HG03460 (cell line): ENCODE measurements around the gene CREM.

Source experiments
- ATAC-seq: cut with Tn5 transposase; IDR thresholded peaks from one replicate; pipeline ENCODE4 v1.9.1; 2021; ENCODE audit not compliant: unreplicated experiment

The CREM gene

DNA sequence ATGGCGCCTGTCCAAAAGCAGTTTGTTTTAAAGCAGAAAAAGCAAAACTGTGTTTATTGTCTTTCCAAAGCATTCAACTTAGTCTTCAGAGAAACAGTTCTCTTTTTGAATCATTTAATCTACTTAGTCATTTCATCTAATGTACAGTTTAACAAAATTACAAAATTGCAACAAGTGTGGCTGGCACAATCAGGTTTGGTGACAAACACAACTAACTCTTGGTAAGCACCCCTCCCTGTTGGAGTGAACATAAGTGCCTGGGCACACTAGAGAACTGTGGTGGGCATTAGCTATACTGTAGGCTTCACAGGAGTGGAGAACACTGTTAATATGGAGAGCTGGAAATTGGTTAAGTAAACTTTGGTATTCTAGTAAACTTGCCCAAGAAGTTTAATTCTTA, 6.9 kb downstream of the CREM start:
- no peak for ATAC-seq

- ATAC-seq = no peak
Measured at GRCh38 chr10:35135861-35136260, 9.2 kb downstream of the CREM start.

- ATAC-seq = peak; percentile 47
Measured at GRCh38 chr10:35136263-35136815, 9.7 kb downstream of the CREM start.

GRCh38 chr10:35140126-35140525, 13.5 kb downstream of the CREM start:
- no peak for ATAC-seq

- ATAC-seq = no peak
Measured at GRCh38 chr10:35140727-35141126, 14.1 kb downstream of the CREM start.

- no peak for ATAC-seq
Measured at GRCh38 chr10:35150308-35150707, 23.7 kb downstream of the CREM start.

DNA sequence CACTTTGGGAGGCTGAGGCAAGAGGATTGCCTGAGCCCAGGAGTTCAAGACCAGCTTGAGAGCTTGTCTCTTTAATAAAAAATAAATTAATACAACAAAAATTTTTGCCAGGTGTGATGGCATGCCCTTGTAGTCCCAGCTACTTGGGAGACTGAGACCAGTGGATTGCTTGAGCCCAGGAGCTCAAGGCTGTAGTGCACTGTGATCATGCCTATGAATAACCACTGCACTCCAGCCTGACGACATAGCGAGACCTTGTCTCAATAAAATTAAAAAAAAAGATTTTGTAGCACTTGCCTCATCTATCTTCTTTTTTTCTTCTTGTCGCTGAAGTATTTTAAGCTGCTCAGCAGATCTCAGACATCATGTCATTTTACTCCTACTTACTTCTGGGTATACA, 26.3 kb downstream of the CREM start:
- ATAC-seq = no peak

GRCh38 chr10:35153716-35154115, 27.1 kb downstream of the CREM start:
- no peak for ATAC-seq

GRCh38 chr10:35160743-35161142, 34.1 kb downstream of the CREM start:
- ATAC-seq = no peak

GRCh38 chr10:35161906-35162305, 35.3 kb downstream of the CREM start:
- ATAC-seq = no peak

DNA sequence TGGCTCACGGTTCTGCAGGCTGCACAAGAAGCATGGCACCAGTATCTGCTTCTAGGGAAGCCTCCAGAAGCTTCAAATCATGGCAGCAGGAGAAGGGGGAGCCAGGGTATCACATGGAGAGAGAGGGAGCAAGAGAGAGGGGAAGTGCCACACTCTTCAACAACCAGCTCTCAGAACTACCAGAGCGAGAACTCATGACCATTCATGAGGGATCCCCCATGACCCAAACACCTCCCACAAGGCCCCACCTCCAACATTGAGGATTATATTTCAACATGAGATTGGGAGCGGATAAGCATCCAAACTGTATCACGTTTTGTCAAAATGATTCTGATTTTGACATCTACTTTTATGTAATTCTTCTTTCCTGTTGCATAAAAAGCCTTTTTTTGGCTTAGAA, 38.5 kb downstream of the CREM start:
- ATAC-seq = no peak

DNA sequence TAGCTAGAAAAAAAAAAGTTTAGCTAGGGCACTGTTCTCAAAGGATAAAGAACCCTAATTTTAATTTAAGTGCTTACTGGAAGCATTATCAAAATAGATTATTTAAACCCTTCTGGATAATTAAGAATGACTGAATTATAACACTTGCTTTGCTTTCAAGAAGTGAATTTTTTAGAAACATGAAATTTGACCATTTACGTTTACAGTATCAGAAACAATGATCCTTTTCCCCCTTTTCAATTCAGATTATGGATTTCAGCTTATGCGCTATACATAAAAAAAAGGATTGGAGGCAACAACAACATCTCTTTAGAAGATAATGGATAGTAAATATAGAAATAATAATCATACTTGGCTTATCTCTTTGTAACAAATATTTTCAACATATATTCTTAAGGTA, 39.2 kb downstream of the CREM start:
- no peak for ATAC-seq

DNA sequence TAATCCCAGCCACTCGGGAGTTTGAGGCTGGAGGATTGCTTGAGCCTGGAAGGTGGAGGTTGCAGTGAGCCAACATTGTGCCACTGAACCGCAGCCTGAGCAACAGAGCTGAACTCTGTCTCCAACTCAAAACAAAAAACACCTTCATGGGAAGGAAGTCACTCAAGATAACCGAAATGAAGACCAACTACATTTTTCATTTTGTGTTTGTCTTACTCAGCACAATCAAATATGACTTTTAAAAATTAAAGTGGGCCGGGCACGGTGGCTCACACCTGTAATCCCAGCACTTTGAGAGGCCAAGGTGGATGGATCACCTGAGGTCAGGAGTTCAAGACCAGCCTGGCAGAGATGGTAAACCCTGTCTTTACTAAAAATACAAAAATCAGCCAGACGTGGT, 40.0 kb downstream of the CREM start:
- ATAC-seq = no peak

DNA sequence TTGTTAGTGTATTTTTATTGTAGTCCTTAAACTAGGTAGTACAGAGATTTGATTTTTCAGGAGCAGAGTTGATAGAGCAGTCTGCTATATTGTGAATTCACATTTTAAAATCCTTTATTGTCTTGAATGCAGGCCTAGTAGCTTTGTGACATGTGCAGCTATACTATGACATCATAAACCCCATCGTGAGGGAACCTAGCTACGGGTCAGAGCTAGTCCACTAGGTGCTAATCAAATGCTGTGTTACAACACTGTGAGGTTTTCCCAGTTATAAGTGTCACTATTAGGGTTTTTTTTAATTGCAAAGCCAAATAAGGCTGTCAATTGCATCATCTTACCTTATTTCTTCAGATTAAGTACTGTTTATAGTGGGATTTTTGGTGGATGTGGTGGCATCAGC, 40.7 kb downstream of the CREM start:
- no peak for ATAC-seq

- ATAC-seq = no peak
Measured at GRCh38 chr10:35172146-35172545, 45.5 kb downstream of the CREM start.

DNA sequence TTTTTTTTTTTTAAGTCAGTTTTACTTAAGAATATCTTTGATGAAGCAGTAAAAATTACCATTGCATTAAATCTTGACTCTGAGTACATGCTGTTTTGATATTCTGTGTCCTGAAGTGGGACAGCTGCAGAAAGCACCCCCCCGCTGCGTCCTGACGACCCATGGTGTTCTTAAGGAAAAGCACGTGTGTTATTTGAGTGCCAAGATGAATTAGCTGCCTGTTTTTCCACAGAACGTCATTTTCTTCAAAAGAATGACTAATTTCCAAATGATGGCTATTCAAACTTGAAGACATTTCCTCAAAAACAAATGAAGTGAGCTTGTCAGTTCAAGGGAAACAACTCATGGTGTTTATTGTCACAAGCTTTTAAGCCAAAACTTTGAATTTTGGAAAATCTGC, 45.9 kb downstream of the CREM start:
- ATAC-seq = no peak

- ATAC-seq = no peak
Measured at GRCh38 chr10:35178331-35178730, 51.7 kb downstream of the CREM start.

DNA sequence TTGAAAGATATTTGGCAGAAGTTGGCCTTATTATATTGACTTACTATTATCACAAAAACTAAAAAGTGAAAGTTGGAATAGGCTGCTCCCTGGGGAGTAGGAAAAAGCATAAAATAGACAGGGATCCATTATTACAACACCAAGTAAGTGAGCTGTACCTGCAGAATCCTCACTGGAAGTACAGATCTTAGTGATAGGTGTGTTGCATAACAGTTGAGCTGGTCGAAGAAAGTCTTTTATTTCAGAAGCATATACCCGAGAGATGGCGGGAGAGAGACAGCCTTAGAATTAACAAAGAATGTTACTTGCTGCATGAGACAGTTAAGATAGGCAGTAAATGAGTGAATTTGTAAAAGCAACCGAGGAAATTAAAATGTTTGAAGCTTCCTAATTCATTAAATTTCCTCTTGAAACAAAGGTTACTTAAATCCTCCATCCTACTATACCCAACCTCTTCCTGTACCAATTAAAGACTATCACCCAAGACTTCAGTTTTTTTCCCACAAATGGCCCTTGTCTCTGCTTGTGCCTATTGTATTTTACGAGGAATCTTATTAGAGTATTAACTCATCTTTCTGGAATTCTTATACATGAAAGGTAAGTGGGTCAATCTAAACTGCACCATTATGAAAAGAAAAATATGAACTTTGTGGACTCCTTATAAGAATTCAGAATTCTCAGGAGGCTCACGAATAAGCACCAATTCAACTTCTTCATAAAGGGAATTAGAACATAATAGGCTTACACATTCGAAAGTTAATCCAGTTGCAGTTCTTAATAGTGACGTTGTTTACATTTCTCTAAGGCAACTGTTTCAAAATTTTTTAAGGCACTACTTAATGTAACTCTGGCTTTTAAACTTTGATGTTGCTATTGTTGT, 56.2 kb downstream of the CREM start:
- no peak for ATAC-seq

DNA sequence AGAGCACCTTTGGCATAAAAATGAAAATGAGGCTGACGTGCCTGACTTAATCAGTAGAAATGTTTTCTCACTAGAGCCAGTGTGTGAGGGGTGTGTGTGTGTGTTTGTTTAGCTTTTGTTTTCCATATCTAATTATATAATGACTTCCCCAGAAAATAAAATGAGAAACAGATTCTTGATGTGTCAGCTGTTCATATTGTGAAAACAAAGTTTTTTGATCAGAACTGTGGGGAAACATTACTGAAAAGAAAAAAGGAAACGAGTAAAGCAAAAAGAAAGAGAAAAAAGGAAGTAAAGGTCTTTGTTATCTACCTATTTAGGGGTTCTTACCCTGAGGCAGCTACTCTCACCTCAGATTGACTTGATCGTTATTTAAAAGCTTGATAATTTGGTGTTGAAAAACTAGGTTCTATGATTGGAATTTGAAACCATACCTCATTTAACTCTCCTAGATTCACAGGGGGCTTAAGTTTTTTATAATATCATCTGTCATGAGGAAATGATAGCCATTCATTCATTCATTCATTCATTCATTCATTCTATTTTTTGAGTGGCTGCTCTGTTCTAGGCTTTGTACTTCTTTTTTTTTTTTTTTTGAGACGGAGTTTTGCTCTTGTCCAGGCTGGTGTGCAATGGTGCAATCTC, 58.0 kb downstream of the CREM start:
- peak; percentile 51 for ATAC-seq

DNA sequence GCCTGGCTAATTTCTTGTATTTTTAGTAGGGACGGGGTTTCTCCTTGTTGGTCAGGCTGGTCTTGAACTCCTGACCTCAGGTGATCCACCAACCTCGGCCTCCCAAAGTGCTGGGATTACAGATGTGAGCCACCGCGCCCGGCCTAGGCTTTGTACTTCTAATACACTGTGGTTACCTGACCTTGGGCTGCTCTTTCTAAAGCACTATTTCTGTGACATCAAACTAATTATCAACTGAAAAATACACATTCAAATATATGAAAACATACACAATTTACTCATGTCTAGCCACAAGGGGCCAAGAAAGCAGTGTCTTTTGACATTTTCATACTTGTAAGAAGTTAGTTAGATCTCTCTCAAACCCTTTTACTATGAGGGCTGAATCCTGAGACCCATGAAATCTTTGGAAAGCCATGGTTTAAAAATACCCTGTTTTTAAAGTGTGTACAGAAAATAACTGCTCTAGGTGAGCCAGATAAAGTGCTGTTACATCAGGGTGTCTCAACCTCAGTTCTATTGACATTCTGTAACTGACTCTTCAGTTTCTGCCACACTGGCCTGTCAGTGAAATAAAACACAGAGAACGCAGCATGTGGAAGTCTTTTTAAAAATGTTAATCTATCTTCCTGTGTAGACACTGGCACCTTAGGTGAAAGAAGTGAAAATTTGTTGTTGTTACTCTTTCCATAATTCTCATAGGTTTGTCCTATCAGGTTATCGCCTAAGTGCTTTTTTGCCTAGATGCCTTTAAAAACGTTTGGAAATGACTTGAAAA, 58.8 kb downstream of the CREM start:
- no peak for ATAC-seq

DNA sequence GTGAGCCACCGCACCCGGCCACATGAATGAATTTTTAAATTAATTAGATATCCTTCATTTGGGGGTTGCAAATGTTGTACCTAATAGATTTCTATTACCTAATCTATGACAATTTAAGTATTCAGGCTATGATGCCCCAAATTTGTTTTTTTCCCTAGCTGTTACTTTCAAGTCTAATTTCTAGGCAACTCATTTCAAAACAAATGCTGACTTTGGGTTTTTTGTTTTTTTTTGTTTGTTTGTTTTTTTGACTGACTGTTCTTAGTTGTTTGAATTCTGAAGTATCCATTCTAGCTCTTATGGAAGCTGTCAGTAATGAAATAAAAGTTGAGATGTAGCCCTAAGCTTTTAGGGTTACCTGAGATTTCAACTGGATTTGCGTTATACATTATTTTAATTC, 62.3 kb downstream of the CREM start:
- no peak for ATAC-seq

- ATAC-seq = no peak
Measured at GRCh38 chr10:35191523-35191922, 64.9 kb downstream of the CREM start.
